Measurements from ENCODE around the gene ARHGAP32.

GRCh38 chr11:129056916-129057315, 135.2 kb downstream of the ARHGAP32 start:
- TF ChIP-seq, protein P1, sequence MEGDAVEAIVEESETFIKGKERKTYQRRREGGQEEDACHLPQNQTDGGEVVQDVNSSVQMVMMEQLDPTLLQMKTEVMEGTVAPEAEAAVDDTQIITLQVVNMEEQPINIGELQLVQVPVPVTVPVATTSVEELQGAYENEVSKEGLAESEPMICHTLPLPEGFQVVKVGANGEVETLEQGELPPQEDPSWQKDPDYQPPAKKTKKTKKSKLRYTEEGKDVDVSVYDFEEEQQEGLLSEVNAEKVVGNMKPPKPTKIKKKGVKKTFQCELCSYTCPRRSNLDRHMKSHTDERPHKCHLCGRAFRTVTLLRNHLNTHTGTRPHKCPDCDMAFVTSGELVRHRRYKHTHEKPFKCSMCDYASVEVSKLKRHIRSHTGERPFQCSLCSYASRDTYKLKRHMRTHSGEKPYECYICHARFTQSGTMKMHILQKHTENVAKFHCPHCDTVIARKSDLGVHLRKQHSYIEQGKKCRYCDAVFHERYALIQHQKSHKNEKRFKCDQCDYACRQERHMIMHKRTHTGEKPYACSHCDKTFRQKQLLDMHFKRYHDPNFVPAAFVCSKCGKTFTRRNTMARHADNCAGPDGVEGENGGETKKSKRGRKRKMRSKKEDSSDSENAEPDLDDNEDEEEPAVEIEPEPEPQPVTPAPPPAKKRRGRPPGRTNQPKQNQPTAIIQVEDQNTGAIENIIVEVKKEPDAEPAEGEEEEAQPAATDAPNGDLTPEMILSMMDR (IDR thresholded peaks at IDR 0.05 in 8 of 11, conservative IDR thresholded peaks at IDR 0.05 in 3 of 11): no peak
- TF ChIP-seq POLR2A (IDR thresholded peaks at IDR 0.05): no peak

Data from spleen (tissue), 7 donors.